Activated B cell treated with CpG ODN at 0.5 μM for 24 hours (primary cell): Measurements from ENCODE around the gene MESP1. TPM values are rescaled to one million over a fixed set of nuclear protein-coding genes. Genes with fewer than 3 reads are reported as not detected.

Experiments
- ATAC-seq: fragments of 200-7000 bp; cut with Tn5 transposase; one replicate; pipeline ENCODE4 v1.10.0; 2021; ENCODE audit warnings: low read depth, mild to moderate bottlenecking, moderate library complexity
- CTCF ChIA-PET: fragments of 350-600 bp; sonication (Branson Sonifier 250); formaldehyde crosslinking; loops from one replicate; lab custom pipeline; 2021; ENCODE audit warnings: antibody characterized with exemption; lab: Charles Lee
- POLR2A ChIA-PET: fragments of 350-600 bp; sonication (Branson Sonifier 250); formaldehyde crosslinking; loops from one replicate; lab custom pipeline; 2021; ENCODE audit warnings: antibody characterized with exemption; lab: Charles Lee
- DNase-seq: peaks from one replicate; pipeline ENCODE4 v3.0.0; 2022
- H3K27ac Mint-ChIP-seq: one replicate; pipeline ENCODE4 v1.8.0; 2020; ENCODE audit warnings: mixed read lengths
- H3K27me3 Mint-ChIP-seq: one replicate; pipeline ENCODE4 v1.8.0; 2021; ENCODE audit warnings: mixed read lengths
- H3K36me3 Mint-ChIP-seq: one replicate; pipeline ENCODE4 v1.8.0; 2021; ENCODE audit warnings: low read depth, mixed read lengths
- H3K4me1 Mint-ChIP-seq: one replicate; pipeline ENCODE4 v1.8.0; 2021; ENCODE audit warnings: mixed read lengths
- H3K4me3 Mint-ChIP-seq: one replicate; pipeline ENCODE4 v1.8.0; 2020; ENCODE audit warnings: mild to moderate bottlenecking, mixed read lengths
- H3K9me3 Mint-ChIP-seq: one replicate; pipeline ENCODE4 v1.8.0; 2020; ENCODE audit warnings: mixed read lengths
- CTCF ChIP-seq: fragments of 200-600 bp; IDR thresholded peaks from one replicate; pipeline ENCODE4 v1.8.0; 2022; ENCODE audit warnings: antibody characterized with exemption, mild to moderate bottlenecking
- intact Hi-C: fragments of 100-400 bp; cut with micrococcal nuclease; formaldehyde crosslinking; loops from one replicate; pipeline ENCODE4 v1.15.1; 2024
- total RNA-seq: library from RNA; stranded (reverse); gene quantifications from 2 replicates; pipeline ENCODE4 v1.2.3, GENCODE V29; 2022

MESP1 gene
- total RNA-seq, 1 donor from 2014 or later: 0.24 TPM

GRCh38 chr15:89758981-89759380 lies 7.9 kb upstream of the MESP1 start:
- Mint-ChIP-seq H3K4me1 (peaks cover 3% of the 10 kb centered on the region), H3K36me3 (no peaks in the 10 kb centered on the region), H3K27ac (peak overlapping the region; percentile 41), H3K27me3 (peaks cover 2% of the 10 kb centered on the region), H3K4me3 (no peak overlapping the region), H3K9me3 (no peaks in the 10 kb centered on the region)
- POLR2A ChIA-PET: no interaction called here
- DNase-seq (no peak), ATAC-seq (no peak)
- CTCF ChIA-PET: interaction anchor here (2.8 to 7.8 kb wide), 2 partner anchors 8 to 116 kb away, joined by 10 to 219 read pairs; partner anchors contain the start of gene MESP1
- intact Hi-C loops: no loop called here
- no peak for TF ChIP-seq CTCF

- intact Hi-C loops: no loop called here
- Mint-ChIP-seq H3K36me3 (no peaks in the 10 kb centered on the region), H3K27me3 (peaks cover 2% of the 10 kb centered on the region), H3K27ac (no peak overlapping the region), H3K4me3 (no peak overlapping the region), H3K4me1 (peaks cover 3% of the 10 kb centered on the region), H3K9me3 (no peaks in the 10 kb centered on the region)
- ATAC-seq (no peak), DNase-seq (no peak)
- ChIA-PET CTCF (interaction anchor here (7.8 kb wide), 1 partner anchor 116 kb away, joined by 219 read pairs; no protein-coding TSS in a partner anchor), POLR2A (interaction anchor here (0.6 kb wide), 1 partner anchor 23 kb away, joined by 3 read pairs; no protein-coding TSS in a partner anchor)
- TF ChIP-seq CTCF: no peak
Observed at GRCh38 chr15:89758283-89758682, 7.2 kb upstream of the MESP1 start.

DNA sequence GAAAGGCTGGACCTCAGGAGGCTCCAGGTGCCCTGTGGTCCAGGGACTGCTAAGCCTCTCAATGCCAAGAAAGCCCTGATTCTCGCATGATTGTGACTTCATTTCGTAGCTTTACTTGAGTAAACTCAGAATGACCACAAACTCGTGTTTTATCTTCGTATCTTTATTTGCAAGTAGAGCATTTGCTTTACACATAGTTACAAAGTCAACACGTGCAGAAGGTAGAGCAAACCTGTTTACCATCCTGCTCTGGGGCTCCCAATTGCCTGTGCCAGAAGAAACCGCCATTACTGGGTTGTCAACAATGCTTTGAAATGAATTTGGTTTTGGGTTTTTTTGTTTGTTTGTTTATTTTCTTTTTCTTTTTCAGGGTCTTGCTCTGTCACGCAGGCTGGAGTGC lies 5.8 kb upstream of the MESP1 start:
- Mint-ChIP-seq H3K27ac (no peak overlapping the region), H3K4me1 (peaks cover 3% of the 10 kb centered on the region), H3K36me3 (no peaks in the 10 kb centered on the region), H3K27me3 (peaks cover 2% of the 10 kb centered on the region), H3K4me3 (no peak overlapping the region), H3K9me3 (no peaks in the 10 kb centered on the region)
- intact Hi-C loops: no loop called here
- CTCF ChIA-PET: interaction anchor here (0.5 to 7.8 kb wide), 3 partner anchors 9 to 118 kb away, joined by 3 to 219 read pairs (median 3); no protein-coding TSS in a partner anchor
- DNase-seq (no peak), ATAC-seq (no peak)
- no peak for TF ChIP-seq CTCF
- POLR2A ChIA-PET: no interaction called here

DNA sequence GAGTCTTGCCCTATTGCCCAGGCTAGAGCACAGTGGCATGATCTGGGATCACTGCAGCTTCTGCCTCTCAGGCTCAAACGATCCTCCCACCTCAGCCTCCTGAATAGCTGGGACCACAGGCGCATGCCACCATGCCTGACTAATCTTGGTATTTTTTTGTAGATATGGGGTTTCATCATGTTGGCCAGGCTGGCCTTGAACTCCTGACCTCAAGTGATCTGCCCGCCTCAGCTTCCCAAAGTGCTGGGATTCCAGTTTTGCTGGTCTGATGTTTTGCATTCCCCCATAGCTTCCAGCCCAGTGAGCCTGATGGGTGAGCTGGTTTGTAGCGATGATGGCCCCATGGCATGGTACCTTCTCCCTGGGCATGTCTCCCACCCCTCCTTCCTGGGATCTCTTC lies 4.7 kb upstream of the MESP1 start:
- DNase-seq (no peak), ATAC-seq (no peak)
- H3K27me3 Mint-ChIP-seq: peaks cover 2% of the 10 kb centered on the region
- no peak for TF ChIP-seq CTCF
- H3K9me3 Mint-ChIP-seq: no peaks in the 10 kb centered on the region
- H3K4me1 Mint-ChIP-seq: no peaks in the 10 kb centered on the region
- CTCF ChIA-PET: interaction anchor here (5.0 kb wide), 1 partner anchor 119 kb away, joined by 20 read pairs; no protein-coding TSS in a partner anchor
- intact Hi-C loops: no loop called here
- H3K36me3 Mint-ChIP-seq: no peaks in the 10 kb centered on the region
- POLR2A ChIA-PET: no interaction called here
- no peak overlapping the region for H3K27ac Mint-ChIP-seq
- H3K4me3 Mint-ChIP-seq: no peak overlapping the region

- Mint-ChIP-seq H3K27ac (no peak overlapping the region), H3K9me3 (no peaks in the 10 kb centered on the region), H3K36me3 (no peaks in the 10 kb centered on the region), H3K27me3 (peaks cover 4% of the 10 kb centered on the region), H3K4me1 (peaks cover 4% of the 10 kb centered on the region), H3K4me3 (no peak overlapping the region)
- TF ChIP-seq CTCF: no peak
- ChIA-PET POLR2A (interaction anchor here (0.6 to 0.7 kb wide), 2 partner anchors 33 to 66 kb away, joined by 3 read pairs; no protein-coding TSS in a partner anchor), CTCF (interaction anchor here (1.3 to 5.0 kb wide), 2 partner anchors 14 to 120 kb away, joined by 3 to 20 read pairs; no protein-coding TSS in a partner anchor)
- ATAC-seq (no peak), DNase-seq (no peak)
- intact Hi-C loops: loop anchor here (5.0 kb wide), 2 partner anchors 138 to 348 kb away; partner anchors contain the start of genes AP3S2 and IDH2
Observed at GRCh38 chr15:89754361-89755154, 3.5 kb upstream of the MESP1 start.
